HG02973 (cell line): Measurements from ENCODE around the gene IBA57.

Experiments
- ATAC-seq: cut with Tn5 transposase; IDR thresholded peaks from one replicate; pipeline ENCODE4 v1.9.1; 2021; ENCODE audit warnings: moderate library complexity; ENCODE audit not compliant: unreplicated experiment

The IBA57 gene

DNA sequence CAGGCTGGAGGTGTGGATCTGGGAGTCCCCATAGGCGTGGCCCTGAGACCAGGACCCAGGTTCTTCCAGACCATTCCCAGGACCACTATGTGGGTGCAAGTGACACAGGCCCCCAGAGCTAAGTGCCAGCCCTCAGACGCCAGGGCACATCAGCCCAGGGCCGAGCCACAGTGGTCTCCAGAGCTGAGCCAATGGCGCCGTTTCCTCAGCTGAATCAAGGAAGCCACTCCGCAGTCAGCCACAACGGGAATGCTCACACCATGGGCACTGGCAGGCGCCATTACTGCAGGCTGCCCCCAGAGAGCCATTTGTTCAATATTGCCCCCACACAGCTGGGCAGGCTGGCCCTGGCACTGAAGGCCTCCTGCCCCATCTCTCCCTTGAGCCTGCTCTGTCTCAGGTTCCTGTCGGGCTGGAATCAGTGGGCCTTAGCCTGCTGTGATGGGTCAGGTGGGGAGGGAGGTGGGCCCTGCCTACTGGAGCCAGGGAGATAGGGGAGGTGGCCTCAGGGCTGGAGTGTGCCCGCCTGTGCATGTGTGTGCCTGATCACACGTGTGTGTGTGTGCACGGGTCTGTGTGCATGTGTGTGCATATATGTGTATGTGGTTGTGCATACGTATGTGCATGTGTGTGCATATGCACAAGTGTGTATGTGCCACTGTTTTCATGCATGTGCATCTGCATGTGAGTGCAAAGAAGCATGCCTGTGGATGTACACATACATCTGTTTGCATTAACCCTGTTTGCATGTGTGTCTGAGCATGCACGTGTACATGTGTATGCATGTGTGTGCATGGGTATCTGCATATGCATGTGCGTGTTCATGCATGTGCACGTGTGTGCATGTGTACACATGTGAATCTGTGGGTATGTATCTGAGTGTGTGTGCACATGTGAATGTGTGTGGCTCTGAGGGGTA lies 9.7 kb upstream of the IBA57 start:
- ATAC-seq = no peak

GRCh38 chr1:228156515-228156881 lies 9.1 kb upstream of the IBA57 start:
- ATAC-seq = no peak

DNA sequence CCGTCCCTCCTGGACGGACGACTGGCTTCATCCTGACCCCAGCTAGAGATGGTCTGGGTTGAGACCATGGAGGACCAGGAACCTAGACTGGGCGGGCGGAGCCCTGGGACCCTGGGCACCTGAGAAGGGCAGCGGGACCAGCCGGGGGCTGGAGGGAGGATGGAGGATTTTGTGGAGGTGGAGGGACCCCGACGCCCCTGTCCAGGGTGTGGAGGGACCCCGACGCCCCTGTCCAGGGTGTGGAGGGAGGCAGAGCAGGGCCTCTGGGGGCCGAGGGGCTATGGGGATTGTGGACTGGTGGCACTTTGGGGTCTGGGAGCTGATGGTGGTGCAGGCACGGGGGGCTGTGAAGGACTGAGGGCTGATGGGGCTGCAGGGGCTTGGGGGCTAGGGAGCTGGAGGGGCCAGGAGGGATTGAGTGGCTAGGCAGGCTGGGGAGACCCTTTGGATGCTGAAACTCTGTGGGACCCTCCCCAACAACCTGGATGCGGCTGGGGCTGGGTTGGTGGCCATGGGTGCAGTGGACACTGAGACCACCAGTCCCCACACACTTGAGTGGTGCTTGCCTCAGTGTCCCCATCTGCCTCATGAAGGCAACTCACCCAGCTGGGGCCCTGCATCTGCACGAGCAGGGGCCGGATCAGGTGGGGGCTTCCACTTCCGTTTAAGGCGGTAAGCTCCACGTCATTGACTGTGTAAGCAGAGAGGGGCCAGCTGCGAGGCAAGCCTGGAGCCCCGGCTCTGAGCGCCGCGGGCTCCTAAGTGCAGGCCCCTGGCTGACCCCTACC lies 8.5 kb upstream of the IBA57 start:
- no peak for ATAC-seq

DNA sequence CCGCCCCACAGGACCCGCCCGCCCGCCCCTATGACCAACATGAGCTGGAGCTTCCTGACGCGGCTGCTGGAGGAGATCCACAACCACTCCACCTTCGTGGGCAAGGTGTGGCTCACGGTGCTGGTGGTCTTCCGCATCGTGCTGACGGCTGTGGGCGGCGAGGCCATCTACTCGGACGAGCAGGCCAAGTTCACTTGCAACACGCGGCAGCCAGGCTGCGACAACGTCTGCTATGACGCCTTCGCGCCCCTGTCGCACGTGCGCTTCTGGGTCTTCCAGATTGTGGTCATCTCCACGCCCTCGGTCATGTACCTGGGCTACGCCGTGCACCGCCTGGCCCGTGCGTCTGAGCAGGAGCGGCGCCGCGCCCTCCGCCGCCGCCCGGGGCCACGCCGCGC lies 7.9 kb upstream of the IBA57 start:
- ATAC-seq = no peak

GRCh38 chr1:228158151-228159007 lies 7.2 kb upstream of the IBA57 start:
- ATAC-seq = no peak

- no peak for ATAC-seq
Measured at GRCh38 chr1:228159008-228159665, 6.5 kb upstream of the IBA57 start.

- no peak for ATAC-seq
Measured at GRCh38 chr1:228160201-228160761, 5.3 kb upstream of the IBA57 start.

- no peak for ATAC-seq
Measured at GRCh38 chr1:228161362-228161761, 4.2 kb upstream of the IBA57 start.

DNA sequence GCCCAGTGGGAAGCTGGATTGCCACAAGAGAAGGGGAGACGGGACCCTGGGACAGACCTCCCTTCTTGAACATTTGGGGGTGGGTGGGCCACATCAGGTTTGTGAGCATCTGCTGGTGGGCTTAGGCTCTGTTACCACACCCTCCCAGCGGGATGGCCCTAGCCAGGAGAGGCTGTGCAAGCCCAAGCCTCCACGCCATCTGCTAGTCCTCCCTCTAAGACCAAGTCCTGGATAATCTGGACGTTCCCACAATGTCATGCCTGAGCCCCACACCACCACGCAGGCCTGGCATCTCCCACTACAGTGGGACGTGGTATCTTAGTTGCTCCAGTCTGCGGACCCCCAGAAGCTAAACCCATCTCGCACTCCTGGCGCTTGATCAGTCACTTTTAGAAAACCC lies 3.7 kb upstream of the IBA57 start:
- no peak for ATAC-seq

DNA sequence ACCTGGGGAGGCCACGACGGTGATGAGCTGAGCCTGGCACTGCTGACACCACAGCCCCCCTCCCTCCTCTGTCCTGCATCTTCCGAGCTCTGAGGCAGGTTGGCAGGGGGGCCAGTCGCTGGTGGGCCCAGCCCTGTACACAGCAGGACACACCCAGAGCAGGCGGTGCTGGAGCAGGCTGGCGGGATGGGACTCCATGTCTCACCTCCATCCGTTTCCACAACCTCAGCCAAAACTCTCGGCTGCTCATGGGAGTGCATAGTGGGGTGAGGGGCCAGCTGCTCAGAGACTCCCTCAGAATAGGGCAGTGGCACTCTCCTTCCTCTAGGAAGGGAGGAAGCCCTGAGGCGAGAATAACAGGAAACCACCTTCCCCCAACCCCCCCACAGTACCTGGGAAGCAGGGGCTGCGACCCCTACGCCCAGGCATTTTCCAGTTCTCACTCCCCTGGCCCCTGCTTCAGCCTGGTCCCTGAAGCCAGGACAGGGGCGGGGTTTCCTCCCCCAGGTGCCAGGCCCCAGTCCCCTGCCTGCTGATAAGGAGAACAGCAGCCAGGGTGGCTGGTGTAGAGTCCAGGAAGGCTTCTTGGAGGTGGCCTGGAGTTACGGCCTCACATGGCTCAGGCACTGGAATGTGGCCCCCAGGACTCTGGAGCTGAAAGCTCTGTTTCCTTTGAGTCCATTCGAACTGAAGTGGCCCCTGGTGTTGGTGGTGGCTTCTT lies 3.2 kb upstream of the IBA57 start:
- ATAC-seq = no peak

DNA sequence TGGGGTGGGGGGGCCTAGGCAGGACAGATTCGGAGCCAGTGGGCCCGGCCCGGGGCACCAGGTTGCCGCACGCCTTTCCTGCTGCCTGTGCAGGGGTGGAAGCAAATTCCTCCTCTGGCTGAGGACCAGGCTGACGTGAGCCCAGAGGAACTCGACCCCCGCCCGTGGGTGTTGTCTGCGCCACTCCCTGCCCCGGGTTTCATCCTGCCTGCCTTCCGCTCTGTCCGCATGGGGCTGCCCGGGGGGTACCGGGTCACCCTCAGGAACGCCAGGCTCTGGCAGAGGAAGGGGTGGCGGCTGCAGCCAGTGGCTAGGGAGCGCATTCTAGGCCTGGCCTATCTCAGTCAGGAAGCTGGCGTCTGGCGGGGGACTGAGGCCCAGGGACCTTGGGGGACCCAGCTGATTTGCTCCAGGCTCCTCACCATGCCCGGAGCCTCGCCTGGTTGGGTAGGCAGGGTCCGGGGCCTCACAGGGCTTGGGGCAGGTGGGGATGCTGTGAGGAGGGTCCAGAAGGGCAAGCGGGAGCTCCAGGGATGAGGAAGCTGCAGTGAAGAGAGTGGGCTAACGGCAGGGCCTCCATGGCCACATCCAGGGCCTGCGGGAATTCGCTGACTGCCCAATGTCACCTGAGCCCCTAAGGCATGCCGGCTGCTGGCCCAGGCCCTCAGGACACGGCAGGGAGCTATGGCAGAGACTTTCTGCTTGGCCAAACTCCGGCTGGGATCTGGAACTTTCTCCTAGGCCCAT lies 2.4 kb upstream of the IBA57 start:
- ATAC-seq = no peak

DNA sequence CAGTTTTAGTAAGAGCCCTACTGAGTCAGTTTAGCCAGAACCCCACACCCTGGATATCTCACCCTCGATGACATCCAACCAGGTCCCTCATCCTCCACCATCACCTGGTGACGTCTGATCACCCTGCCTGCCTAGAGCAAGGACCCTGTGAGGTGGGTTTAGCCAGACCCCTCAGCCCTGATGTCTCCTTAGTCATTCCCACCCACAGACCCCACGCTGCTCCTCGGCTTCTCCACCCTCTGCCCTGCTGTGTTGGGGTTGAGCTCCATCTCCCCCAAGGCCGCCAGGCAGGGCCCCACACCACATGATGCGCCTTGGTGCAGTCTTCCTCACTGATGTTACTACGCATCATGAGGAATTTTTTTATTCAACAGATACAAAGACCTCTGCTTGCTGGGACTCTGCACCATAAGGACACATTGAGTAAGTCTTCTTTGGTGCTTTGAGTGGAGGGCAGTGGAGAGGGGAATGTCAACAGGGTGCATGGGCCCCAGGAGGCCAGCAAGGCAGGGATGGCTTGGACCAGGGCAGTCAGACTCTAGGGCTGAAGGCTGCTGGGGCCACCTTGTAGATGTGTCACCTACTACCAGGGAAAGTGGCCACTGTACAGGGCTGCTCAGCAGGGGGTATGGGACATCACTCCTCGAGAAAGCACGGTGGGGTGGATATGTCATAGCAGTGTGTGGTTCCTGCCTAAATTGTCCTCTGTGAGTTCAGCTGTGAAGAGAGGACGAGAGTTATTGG lies 1.7 kb upstream of the IBA57 start:
- no peak for ATAC-seq

- no peak for ATAC-seq
Measured at GRCh38 chr1:228164561-228165371, 838 bp upstream of the IBA57 start.

- peak; percentile 14 for ATAC-seq
Measured at GRCh38 chr1:228166170-228166936, 749 bp downstream of the IBA57 start.

DNA sequence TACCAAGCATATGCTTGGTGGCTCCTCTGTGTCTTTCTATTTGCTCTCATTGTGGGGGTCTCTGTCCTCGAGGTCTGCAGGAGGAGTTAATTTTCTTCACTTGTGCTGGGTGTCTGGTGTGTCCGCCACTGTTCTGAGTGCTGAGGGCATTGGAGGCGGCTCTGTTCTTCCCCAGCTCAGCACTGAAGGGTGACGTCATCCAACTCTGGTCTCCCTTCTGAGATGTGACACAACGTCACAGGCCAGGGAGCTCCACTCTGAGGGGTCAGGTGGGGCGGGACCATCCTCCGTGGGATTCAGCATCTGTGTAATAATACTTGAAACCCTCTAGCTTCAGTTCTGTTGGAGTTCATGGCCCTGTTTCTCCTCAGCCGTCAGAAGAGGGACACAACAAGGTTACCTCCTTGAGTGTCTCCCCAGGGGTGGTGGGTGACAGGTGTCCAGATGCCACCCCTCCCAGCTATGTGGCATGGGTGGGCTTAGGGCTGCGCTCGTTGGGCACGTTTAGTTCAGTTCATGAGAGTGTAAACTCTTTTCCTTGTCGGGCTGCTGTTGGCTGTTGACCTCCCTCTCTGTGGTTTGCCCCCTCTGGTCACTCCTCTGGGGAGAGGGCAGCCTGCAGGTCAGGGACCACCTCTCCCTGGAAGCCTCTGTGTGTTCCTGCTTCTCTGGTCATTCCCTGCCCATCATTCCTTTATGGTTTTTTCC lies 3.1 kb downstream of the IBA57 start:
- ATAC-seq = no peak

DNA sequence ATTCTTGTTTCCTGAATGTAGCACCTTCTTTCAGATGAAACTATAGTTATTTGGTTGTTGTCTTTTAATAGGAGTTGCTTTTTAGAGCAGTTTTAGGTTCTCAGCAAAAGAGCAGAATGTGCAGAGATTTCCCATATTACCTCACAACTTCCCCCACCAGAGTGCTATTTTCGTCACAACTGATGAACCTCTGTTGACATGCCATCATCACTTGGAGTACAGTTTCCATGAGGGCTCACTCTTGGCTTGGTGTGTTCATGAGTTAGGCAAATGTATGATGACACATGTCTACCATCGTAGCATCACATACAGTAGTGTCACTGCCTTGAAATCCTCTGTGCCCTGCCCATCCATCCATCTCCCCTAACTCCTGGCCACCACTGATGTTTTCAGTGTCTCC lies 3.7 kb downstream of the IBA57 start:
- ATAC-seq = no peak
